ENCODE measurements around the gene UMAD1. TPM values are rescaled to one million over a fixed set of nuclear protein-coding genes. Genes with fewer than 3 reads are reported as not detected.
A peak's percentile ranks its signal among the peaks of the same experiment; 100 is the strongest.

The UMAD1 gene
- total RNA-seq, 1 donor from 2014 or later = 21.6 TPM

DNA sequence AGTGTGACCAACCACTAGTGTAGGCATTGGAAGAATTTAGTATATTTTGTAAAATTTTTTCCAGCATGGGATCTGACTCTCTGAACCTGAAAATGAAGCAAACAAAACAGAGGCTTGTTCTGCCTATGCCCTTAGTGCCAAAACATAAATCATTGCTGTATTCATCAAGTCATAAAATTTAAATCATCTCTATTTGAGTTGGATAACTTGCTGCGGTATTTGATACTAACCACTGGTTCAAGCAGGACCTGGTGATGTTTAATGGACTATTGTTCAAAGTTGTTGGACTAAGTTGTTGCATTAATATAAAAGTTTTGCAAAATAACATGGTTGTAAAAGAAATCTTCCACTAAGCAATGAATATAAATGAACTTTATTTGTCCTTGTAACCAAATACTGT lies 97.6 kb downstream of the UMAD1 start:
- no peaks in the 10 kb centered on the region for H3K27me3 ChIP-seq (ENCODE audit: low read depth)
- TF ChIP-seq, protein P1, sequence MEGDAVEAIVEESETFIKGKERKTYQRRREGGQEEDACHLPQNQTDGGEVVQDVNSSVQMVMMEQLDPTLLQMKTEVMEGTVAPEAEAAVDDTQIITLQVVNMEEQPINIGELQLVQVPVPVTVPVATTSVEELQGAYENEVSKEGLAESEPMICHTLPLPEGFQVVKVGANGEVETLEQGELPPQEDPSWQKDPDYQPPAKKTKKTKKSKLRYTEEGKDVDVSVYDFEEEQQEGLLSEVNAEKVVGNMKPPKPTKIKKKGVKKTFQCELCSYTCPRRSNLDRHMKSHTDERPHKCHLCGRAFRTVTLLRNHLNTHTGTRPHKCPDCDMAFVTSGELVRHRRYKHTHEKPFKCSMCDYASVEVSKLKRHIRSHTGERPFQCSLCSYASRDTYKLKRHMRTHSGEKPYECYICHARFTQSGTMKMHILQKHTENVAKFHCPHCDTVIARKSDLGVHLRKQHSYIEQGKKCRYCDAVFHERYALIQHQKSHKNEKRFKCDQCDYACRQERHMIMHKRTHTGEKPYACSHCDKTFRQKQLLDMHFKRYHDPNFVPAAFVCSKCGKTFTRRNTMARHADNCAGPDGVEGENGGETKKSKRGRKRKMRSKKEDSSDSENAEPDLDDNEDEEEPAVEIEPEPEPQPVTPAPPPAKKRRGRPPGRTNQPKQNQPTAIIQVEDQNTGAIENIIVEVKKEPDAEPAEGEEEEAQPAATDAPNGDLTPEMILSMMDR (IDR thresholded peaks at IDR 0.05) = no peak
- no peak overlapping the region for H3K4me3 ChIP-seq
- no peaks in the 10 kb centered on the region for H3K9me3 ChIP-seq
- H3K36me3 ChIP-seq = no peaks in the 10 kb centered on the region
- H3K27ac ChIP-seq = no peak overlapping the region
- DNase-seq = no peak
- no peak for ATAC-seq
- intact Hi-C loops (cut with DNase I) = no loop called here
- H3K4me1 ChIP-seq = peaks cover 8% of the 10 kb centered on the region

DNA sequence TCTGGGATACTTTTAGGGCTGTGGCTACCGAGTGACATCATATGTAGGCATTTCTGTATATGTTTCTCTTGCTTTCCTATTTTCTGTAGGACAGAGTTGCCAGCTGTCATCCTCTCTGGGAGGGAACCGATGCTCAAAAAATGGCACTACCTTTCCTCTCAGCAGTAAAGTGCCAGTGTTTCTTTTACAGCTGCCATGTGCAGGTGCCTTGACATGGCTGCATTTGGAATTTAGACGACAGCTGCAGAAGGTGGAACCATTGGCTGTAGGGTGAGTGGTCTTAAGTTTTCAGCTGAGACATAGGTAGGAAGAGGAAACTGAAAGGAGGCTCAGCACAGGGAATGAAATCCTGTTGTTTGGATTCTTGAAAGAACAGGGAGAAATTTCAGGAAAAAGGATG lies 98.1 kb downstream of the UMAD1 start:
- DNase-seq (no peak), ATAC-seq (no peak)
- Histone ChIP-seq H3K27ac (no peak overlapping the region), H3K4me1 (peaks cover 8% of the 10 kb centered on the region), H3K27me3 (ENCODE audit: low read depth) (no peaks in the 10 kb centered on the region), H3K9me3 (no peaks in the 10 kb centered on the region), H3K36me3 (no peaks in the 10 kb centered on the region), H3K4me3 (no peak overlapping the region)
- intact Hi-C loops (cut with DNase I) = no loop called here
- TF ChIP-seq, protein P1 (IDR thresholded peaks at IDR 0.05) = no peak

DNA sequence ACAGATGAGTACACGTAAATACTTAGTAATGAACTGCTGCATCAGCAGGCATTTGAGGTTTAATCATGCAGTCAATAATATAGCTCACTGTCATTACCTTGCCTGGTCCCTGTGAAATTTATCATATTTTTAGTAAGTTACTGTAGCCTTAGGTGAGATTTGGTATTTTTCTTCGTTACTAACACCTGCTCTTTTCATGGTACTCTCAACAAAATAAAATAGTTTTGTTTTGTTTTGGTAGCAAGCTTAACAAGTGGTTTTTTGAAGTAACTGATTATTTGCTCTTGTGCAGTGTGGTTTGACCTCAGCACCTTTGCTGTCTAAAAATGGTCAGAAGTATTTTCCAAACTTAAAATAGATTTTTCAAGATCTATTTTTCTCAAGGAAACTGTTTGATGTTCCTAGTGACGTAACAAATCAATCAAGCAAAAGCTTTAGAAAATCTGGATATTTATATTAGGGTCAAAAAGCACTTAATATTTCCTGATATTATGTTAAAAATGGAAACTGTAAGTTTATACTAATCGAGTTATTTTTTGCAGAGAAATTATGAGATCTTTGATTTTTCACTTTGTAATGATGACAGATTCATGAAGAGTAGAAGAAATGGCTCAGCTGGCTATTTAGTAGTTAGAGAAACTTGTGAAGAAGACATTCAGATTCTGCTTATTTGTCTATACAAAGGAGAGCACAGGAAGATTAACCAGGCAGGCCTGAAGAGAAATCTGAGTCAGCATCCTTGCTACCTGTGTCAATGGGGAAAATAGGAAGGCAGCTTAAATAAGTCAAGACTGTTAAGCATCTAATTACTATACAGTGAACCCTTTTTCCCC lies 98.9 kb downstream of the UMAD1 start:
- Histone ChIP-seq H3K4me1 (peaks cover 8% of the 10 kb centered on the region), H3K36me3 (no peaks in the 10 kb centered on the region), H3K9me3 (no peaks in the 10 kb centered on the region), H3K27ac (no peak overlapping the region), H3K27me3 (ENCODE audit: low read depth) (no peaks in the 10 kb centered on the region), H3K4me3 (no peak overlapping the region)
- no peak for DNase-seq
- TF ChIP-seq, protein P1 (IDR thresholded peaks at IDR 0.05) = no peak
- ATAC-seq = peak in 1 of 2 donors; percentile 36
- intact Hi-C loops (cut with DNase I) = no loop called here

DNA sequence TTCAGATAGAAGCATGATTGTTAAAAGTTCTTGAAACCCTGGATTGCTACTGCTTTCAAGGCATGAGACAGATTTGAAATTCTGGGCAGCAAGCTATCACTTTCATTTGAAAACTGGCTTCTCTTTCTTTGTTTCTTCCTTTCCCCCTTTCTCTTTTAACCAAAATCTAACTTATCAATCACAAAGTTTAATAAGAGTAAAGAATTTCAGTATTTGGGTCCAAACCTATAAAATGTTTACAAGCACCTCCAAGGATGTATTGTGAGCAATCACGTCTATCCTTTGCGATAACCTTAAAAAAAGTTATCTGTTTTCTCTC lies 99.4 kb downstream of the UMAD1 start:
- intact Hi-C loops (cut with DNase I) = no loop called here
- no peak overlapping the region for H3K27ac ChIP-seq

DNA sequence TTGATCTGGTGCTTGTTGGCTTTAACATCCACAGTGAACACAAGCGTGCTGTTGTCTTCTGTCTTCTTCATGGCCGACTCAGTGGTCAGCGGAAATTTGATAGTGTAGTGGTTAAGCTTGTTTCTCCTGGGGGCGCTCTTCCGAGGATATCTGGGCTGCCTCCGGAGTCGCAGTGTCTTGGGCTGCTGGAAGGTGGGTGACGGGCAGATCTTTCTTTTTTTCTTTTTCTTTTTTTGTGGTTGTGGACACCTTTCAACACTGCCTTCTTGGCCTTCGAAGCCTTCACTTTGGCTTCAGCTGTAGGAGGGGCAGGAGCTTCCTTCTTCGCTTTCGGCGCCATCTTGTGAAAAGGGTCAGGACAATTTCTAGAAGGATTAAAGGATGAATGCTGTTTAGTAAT lies 101.7 kb downstream of the UMAD1 start:
- DNase-seq = no peak
- intact Hi-C loops (cut with DNase I) = no loop called here

More for the DNA sequence above, 99.4 kb downstream of the UMAD1 start:
- no peak for DNase-seq
- Histone ChIP-seq H3K36me3 (no peaks in the 10 kb centered on the region), H3K9me3 (no peaks in the 10 kb centered on the region), H3K27me3 (ENCODE audit: low read depth) (no peaks in the 10 kb centered on the region), H3K4me3 (no peak overlapping the region), H3K4me1 (peaks cover 8% of the 10 kb centered on the region)
- no peak for ATAC-seq
- TF ChIP-seq, protein P1 (IDR thresholded peaks at IDR 0.05) = no peak

More for the DNA sequence above, 101.7 kb downstream of the UMAD1 start:
- ATAC-seq = no peak
- no peak overlapping the region for H3K27ac ChIP-seq
- no peaks in the 10 kb centered on the region for H3K9me3 ChIP-seq
- H3K36me3 ChIP-seq = no peaks in the 10 kb centered on the region
- TF ChIP-seq, protein P1 (IDR thresholded peaks at IDR 0.05) = no peak
- H3K4me1 ChIP-seq = peaks cover 8% of the 10 kb centered on the region
- H3K27me3 ChIP-seq (ENCODE audit: low read depth) = no peaks in the 10 kb centered on the region
- H3K4me3 ChIP-seq = no peak overlapping the region
